Measurements from ENCODE around the gene BCL2L11.

The BCL2L11 gene

GRCh38 chr2:111198701-111199100 is 78.0 kb downstream of the BCL2L11 start:
- no peak for FAIRE-seq

DNA sequence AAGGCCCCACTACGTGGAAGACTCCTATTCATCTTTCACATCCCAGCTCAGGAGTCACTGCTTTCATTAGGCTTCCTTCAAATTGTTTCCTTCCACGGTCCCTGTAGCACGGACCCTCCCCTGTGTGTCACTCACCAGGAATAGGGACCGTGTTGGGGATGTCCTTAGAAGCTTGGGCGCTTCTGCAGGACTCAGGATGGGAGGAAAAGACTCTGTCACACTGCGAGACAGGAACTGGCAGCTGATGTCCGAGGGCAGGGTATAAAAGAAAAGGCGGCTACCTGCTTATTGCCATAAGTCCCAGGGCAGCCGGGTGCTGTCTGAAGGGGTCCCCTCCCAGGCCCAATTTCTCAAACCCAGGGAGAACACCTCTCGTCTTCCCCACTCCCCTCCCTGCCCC is 79.1 kb downstream of the BCL2L11 start:
- FAIRE-seq: no peak

DNA sequence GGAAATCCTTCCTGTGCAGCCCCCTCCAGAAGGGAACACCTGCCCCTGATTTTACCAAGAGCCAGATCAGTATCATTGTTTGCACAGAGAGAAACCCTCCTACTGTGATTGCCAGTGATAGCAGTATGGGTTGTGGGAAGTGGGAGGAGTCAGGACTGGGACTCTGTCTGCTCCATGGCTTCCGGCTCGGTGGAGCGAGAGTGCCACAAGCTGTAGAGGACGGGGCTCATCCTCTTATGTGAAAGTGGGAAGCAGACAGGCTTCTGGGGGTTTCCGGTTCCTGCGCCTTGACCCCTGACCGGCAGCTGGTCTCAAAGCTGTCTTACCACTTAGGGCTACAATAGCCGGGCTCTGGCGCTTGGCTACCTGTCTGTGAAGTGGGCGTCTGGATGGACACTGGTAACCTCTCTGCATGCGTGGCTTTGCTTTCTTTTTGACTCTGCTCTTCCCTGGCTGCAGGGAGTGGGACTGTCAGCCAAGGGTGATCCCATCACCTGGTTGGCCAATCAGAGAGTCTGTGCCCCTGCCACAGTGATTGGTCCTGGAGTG is 79.7 kb downstream of the BCL2L11 start:
- FAIRE-seq: no peak

DNA sequence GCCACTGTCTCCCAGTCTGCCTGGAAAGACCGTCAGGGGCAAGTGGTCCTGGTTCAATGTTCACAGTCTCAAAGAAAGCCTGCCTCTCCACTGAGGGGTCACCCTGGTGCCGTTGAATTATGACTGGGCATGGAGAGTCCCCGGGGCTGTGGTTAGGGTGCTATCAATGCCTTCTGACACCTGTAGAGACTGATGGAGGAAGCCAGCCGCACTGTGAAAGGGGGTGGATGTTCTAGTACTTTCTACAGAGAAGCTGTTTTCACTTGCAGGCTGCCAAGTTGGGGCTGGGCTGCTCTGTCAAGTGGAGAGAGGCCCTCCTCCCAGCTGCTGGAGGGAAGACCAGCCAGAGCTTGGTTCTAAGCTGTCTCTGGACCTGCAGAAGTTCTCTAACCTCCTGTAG is 80.5 kb downstream of the BCL2L11 start:
- no peak for FAIRE-seq

GRCh38 chr2:111202266-111203040 is 81.7 kb downstream of the BCL2L11 start:
- FAIRE-seq: no peak

DNA sequence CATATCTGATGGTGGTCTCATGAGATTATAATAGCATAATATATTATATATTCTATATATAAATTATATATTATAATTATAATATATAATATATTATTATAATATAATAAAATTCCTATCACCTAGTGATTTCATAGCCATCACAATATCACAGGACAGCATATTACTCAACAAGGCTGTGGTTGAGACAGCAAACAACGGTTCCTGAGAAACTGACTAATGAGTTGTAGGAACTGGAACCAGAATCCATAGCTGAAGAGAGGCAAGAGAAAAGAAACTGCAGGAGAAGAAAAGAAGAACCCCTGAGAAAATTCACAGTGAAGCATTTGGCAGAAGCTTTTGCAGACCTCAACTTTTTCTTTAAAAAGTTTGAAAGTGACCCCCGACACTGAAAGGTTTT is 84.0 kb downstream of the BCL2L11 start:
- FAIRE-seq: no peak

GRCh38 chr2:111205774-111206173 is 85.1 kb downstream of the BCL2L11 start:
- no peak for FAIRE-seq

GRCh38 chr2:111207851-111208250 is 87.1 kb downstream of the BCL2L11 start:
- no peak for FAIRE-seq

DNA sequence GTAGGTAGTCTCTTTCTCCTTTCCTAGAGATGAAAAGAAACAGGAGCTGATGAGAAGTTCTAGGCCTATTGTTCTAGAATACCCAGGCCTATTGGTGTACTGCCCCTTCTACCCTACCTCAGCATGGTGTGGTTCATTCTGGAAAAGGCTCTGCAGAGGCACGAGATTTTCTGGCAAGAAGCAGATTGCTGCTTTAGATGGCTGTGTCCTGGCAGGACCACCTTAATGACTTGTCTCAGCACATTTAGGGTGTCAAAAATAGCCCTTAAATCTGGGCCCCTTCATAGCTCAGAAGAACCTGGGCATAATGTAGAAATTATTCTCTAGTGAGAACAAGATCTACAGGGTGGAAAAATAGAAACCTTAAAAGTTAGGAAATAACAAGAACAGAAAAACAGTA is 87.9 kb downstream of the BCL2L11 start:
- FAIRE-seq: no peak

DNA sequence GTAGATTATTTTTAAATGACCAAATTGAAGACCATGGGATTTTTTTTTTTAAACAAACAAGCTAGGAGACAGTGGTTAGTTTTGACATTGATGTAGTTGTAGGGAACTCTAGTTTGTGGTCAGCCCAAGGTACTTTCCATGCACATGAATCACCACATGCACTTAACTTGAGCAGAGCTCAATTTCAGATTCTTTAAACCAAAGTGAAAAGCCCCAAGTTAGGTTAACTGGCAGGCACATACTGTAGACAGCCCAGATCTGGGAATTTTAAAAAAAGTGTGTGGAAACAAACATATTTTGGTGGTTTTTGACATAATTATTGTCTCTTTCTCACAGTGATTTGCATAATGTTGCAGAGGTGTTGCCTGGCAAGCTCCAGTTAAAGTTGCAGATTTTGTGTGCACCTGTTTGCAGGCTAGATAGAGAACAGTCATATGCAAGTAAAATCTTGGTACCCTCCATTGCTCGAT is 88.4 kb downstream of the BCL2L11 start:
- FAIRE-seq: no peak

- FAIRE-seq: no peak
Observed at GRCh38 chr2:111210036-111210435, 89.3 kb downstream of the BCL2L11 start.

DNA sequence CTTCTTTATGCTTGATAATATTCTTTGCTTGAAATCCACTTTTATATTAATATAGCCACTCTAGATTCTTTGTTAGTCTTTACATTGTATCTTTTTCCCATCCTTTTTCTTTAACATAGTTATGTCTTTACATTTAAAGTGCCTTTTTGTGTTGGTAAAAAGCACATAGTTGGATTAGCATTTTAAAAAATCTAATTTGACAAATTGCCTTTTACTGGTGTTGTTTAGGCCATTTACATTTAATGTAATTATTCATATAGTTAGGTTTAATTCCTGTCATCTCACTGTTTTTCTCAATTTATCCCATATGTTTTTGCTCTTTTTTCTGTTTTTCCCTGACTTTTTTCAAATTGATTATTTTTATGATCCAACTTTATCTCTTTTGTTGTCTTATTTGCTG is 93.2 kb downstream of the BCL2L11 start:
- no peak for FAIRE-seq

DNA sequence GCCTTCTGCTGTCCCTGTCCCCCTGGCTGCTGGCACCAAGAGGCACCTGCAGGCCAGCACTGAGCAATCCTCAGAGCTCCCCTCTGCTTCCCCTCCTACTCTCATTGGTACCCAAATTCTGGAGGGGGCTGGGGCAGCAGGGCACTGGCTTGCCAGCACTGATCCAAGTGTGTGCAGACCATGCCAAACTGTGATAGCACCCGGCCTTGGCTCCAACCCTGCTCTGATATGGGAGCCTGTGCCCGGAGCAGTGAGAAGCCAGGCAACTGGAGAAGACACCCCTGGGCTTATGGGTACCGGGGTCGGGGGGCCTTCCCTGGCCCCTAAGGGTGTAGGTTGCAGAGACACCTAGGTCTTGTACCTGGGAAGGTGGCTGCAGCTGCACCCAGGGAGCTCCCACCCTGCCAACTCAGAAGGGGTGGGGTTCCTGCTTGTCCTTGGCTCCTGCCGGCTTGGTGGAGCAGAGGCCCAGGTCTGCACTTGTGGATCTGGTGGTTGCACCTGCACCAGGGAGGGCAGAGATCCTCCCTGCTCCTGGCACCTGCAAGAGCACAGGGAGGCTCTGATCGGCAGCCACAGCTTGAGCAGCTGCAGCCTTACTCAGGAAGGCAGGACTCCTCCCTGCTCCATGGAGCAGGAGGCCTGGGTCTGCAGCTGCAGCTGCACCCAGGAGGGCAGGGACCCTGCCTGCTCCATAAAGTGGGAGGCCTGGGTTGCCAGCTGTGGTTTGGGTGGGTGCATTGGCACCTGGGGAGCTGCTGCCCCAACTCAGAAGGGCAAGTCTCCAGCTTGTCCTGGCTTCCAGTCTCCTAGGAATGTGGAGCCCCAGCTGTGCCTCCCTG is 96.3 kb downstream of the BCL2L11 start:
- no peak for FAIRE-seq
